GM21723 (cell line): ENCODE data around the gene PPT1.
A peak's percentile ranks its signal among the peaks of the same experiment; 100 is the strongest.

ENCODE experiments used
- ATAC-seq: cut with Tn5 transposase; IDR thresholded peaks from one replicate; pipeline ENCODE4 v1.9.1; 2021; ENCODE audit warnings: mild to moderate bottlenecking, moderate library complexity; ENCODE audit not compliant: unreplicated experiment

The PPT1 gene

DNA sequence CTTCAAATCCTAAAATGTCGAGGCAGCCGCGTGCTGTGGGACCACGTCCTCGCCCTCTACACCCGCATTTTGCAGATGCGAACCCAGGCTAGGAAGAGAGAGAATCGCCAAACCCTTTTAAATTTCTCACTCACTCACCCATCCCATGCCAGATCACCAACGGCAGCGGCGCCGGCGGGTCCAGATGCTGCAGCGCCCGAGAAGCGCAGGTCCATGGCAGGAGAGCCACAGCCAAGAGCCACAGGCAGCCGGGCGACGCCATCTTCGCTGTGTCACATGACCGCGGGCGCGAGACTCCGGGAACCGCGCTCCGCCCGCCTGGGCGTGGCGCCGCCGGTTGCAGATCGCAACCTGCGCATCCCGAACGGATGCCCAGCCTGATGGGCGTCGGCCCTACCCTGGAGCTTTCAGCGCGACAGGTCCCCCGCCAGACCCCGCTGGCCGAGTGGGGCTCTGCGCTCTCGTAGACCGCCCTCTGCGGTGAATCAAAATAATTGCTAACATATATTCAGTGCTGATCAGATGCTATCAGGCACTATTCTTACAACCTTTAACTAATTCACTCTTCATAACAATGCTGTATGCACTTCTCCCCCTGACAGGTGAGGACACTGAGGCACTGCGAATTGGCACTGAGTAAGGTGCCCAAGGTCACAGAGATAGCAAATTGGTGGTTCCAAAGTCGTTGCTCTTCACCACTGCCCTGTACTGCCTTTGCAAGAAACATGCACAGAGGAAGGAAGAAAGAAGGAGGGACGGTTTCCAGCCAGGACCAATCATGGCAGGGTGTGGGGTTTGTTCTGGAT lies at the start of gene PPT1:
Gene PPT1, minus strand, starts transcription at position 276 of the 806 bp plus-strand sequence. Its CDS starts 14 bp downstream, at position 262.
- ATAC-seq: peak; percentile 86

DNA sequence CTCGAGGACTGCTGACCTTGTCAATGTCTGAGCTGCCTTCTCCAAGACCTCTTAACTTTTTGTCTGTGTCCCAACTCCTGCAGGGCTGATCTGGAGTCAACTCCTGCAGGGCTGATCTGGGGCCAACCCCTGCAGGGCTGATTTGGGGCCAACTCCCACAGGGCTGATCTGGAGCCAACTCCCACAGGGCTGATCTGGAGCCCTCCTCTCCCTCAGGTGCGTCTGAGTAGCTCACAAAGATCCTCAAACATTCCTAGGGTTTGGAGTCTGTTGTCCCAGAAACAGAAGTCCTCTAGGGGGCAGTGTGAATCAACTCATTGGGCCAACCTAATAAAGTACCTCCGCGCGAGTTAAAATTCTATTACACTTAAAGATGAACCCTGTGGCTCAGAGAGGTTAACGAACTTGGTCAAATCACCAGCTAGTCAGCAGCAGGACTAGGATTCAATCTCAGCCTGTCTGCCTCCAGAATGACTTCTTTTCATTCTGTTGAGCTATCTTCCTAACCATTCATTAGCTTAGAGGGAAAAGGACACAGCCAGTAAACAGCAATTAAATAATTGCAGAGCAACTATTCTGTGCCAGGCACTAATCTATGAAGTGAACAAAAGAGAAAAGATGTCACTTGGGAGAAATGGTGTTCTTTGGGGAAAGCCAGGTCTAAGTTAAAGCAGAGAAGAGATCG lies 47.0 kb upstream of the PPT1 start:
- ATAC-seq: no peak

DNA sequence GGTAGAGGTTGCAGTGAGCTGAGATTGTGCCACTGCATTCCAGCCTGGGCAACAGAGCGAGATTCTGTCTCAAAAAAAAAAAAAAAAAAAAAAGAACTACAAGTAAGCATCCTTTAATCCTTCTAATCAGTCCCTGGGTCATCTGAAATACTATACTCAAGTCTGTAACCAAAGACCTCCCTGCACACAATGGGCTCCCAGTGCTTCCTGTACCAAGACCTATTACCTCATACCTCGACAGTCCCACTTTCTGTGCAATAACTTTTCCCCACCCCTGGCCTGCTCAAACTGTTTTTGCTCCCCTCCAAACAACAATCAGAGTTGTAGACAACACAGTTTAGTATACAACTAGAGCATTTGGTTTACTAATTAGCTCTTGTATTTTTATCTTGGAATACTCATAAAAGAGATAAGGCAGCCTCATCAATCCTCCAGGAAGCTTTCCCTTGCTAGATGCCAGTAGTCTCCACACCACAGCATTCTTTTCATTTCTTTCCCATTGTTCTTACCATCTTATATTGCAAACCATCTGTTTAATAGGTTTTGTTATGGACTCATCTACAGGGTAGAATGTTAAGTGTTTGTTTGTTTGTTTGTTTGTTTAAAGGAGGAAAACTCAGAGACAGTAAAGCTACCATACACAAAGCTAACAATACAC lies 45.0 kb upstream of the PPT1 start:
- ATAC-seq: no peak

DNA sequence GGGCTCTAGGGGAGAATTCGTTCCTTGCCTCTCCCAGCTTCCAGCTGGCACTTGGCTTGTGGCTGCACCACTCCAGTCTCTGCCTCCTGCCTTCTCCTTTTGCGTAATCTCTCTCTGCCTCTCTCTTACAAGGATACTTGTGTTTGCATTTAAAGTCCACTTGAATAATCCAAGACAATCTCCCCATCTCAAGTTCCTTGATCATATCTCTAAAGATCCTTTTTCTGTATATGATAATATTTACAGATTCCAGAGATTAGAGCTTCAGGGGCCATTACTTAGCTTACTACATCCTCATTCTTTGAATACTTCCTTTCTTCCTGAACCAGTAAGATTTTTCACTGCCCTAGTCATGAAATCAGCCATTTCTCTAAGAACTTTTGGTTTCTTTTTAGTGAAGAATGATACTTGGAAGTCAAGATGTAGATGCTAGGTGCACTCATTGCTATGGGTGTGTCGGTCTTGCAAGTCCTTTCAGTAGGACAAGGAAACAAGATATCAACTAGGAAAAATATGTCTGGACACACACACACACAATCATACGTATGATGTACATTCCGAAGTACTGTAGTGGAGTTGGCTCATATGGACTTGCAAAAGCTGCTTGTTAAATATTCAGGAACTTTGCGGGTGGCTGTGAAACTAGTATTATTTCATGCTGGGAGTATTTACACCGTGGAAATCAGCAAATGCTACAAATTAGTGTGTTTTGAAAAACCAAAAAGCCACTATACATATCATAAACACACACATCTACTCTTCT lies 43.3 kb upstream of the PPT1 start:
- no peak for ATAC-seq

DNA sequence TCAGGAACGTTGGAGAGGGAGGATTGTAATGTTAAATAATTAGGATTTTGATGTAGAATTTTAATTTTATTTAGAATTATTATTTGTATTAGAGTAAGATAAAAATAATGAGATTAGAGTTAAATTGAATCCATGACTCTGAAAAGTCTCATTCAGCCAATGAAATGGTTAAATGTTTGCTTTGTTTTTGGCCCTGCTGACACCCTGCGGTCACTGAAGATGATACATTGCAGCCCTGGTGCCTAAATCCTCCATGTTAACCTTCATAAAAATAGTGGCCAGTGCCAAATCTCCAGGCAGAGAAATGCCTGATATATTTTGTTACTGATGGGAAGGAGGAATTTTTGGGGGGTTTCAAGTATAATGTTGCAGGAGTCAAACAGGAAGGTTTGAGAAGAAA lies 36.8 kb upstream of the PPT1 start:
- no peak for ATAC-seq

DNA sequence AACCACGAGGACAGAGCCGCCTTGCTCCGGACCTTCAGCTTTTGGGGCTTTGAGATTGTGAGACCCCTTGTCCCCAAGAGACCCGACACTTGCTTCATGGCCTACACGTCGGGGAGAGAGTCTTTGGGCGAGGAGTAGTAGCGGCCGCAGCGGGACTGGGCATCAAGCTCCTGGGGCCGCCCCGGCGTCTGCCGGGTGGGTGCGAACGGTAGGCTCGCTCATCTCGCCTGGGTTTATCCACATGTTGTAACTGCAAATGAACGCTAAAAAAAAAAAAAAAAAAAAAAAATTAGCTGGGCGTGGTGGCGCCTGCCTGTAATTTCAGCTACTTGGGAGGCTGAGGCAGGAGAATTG lies 36.2 kb upstream of the PPT1 start:
- no peak for ATAC-seq

DNA sequence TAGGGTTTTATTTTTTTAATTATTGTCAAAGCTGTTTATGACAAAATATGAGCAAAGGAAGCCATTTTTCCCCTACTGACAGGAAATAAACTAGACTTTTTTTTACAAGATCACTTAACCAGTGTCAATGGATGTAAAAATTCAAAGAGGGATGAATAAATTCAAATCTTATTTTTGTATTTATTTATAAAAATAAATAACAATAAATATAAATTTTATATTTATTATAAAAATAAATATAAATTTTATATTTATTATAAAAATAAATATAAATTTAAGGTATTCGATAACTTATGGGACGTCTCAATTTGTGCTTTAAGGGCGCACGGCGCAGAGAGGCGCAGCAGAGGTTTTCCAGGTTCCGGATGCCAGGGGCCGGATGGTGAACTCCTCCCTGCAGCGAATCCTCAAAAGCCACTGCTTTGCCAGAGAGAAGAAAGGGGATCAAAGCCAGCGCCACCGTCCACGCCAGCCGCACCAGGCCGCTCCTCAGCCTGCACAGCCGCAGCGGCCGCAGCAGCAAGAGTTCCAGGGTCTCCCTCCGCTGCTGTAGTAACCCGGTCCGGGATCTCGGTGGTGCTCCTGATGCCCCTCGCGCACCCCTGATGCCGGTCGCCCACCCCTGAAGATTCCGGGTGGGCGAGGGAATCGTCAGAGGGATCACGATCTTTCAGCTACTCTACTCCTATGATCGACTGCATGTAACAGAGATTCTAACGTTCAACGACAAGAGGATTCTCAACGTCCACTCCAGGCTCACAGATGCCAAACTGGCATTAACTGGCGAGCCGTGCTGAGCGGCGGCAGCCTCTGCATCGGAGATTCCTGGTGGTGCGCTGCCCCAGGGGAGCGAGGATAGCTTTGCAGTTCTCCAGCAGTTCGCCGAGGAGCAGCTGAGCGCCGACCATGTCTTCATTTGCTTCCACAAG lies 35.6 kb upstream of the PPT1 start:
- ATAC-seq: no peak

DNA sequence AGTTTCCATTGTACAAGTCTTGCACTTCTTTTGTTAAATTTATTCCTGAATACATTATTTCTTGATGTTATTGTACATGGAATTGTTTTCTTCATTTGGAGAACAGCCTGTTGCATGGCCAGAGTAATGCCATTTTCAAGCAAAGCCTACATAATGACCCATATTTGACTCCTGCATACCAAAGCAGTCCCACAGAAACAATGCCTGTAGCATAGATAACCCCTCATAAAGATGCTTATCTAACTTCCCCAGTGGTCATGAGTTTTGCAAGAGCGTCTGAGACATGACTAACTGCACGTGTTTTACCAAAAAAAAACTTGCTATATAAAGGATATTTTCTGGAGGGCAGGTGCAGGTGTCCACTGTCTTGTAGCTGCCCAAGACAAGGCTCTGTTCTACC lies 33.8 kb upstream of the PPT1 start:
- ATAC-seq: no peak

DNA sequence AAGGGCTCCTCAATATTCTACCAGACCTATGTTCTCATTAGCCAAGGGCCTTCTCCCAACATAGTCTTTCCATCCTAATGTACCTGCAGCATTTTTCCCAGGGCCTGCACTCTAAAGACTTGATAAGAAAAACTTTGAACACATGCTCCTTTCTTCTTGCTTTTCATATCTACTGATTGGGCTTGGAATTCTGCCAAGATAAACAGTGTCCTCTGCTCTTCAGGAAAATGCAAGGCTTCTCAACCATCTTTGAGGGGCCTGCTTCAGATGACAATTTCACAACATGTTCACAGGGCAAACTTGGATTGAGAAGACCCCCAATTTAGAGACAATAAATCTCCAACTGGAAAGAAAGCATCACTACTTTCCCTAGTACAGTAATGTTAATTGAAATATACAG lies 25.8 kb upstream of the PPT1 start:
- ATAC-seq: no peak

DNA sequence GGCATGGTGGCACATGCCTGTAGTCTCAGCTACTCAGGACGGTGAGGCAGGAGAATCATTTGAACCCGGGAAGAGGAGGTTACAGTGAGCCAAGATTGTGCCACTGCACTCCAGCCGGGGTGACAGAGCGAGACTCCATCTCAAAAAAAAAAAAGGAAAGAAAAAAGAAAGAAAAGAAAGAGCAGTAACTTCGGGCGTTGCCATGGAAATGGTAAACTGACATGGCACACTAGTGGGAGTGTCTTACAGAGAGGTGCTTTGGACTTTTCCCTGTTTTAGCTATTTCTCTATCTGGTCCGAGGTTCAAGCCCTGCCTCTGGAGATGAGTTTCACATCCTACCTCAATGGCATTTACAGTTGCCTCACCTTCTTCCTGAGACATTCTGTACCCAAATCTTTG lies 23.1 kb upstream of the PPT1 start:
- ATAC-seq: no peak

DNA sequence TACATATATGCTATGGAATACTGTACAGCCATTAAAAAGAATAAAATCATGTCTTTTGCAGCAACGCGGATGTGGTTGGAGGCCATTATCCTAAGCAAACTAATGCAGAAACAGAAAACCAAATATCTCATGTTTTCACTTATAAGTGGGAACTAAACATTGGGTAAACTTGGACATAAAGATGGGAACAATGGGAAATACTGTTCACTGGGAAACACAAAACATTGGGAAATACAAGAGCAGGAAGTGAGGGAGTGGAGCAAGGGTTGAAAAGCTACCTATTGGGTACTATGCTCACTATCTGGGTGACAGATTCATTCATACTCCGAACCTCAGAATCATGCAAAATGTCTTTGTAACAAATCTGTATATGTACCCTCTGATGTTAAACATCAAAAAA lies 17.3 kb upstream of the PPT1 start:
- no peak for ATAC-seq

DNA sequence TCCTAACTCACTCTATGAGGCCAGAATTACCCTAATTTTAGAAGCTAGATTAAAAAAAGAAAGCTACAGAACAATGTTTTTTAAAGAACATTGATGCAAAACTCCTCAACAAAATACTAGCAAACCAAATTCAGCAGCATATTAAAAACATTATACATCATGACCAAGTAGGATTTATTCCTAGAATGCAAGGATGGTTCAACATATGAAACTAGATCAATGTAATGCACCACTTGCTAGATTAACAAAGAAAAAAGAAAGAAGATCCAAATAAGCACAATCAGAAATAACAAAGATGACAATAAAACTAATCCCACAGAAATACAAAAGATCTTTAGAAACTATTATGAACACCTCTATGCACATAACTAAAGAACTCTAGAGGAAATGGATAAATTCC lies 13.3 kb upstream of the PPT1 start:
- ATAC-seq: no peak

DNA sequence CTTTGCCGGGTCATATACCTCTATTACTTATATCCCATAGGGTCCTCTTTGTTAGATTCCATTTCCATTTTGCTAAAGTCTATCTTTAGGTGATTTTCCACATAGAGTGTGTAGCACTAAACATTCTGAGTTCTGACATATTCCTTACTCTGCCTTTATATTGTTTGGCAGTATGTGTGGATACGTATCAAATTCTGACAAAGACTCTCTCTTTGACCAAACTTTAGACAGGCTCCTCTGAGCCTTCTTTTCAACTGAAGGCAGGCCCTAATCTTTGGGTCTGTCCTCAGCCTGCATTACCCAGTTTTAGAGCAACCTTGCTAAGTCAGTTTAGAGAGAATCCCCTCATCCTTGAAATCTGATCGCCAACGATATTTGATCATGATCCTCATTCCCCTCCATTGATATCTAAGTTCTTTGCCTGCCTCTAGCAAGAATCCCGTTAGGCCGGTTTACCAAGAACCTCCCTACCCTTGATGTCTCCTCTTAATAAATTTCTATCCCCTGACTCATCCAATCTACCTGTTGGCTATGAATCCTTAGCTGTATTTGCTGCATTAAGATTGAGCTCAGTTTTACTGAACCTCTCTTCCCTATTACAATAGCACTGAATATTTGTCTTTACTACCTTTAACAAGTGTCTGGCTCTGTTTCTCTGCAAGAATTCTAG lies 10.4 kb upstream of the PPT1 start:
- ATAC-seq: no peak

DNA sequence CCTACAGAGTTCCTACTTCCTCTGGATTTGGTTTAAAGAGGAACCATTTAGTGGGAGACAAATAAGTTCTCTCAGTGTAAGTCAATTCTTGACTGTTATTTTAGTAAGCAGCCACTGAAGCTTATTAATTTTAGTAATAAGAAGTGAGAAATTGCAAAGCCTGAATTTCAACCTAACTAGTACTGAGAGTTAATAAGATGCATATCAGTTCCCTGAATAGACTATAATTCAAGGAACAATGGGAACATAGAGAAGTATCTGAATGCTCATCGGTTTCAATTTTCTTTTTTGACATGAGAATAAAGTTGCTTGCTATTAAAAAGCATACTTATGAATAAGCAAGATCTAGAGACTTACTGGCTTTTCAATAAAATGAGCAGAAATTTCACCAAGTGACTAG lies 8.0 kb upstream of the PPT1 start:
- ATAC-seq: no peak

DNA sequence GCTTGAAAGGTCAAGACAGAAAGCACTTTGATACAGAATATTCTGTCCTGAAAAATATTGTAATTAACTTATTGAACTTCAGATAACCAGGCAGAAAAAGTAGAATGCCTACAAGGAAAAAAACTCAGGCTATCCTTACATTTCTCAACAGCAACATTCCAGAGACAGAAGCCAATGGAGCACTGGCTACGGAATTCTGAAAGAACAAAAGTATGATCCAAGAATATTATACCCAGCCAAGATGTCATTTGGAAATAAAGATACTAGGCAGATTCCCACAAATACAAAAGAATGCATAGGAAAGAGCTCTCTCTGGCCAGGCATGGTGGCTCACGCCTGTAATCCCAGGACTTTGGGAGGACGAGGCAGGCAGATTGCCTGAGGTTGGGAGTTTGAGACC lies 5.8 kb upstream of the PPT1 start:
- no peak for ATAC-seq

DNA sequence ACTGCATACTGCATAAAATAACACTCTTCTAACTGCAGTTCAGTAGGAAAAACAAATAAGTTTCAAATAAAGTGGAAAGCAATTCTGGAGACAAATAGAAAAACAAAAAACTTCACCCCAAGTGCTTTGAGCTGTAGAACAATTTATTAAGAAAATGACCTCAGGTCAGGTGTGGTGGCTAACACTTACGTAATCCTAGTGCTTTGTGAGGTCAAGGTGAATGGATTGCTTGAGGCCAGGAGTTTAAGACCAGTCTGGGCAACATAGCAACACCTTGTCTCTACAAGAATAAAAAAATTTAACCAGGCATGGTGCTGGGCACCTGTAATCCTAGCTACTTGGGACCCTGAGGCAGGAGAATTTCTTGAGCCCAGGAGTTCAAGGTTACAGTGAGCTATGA lies 5.0 kb upstream of the PPT1 start:
- no peak for ATAC-seq

DNA sequence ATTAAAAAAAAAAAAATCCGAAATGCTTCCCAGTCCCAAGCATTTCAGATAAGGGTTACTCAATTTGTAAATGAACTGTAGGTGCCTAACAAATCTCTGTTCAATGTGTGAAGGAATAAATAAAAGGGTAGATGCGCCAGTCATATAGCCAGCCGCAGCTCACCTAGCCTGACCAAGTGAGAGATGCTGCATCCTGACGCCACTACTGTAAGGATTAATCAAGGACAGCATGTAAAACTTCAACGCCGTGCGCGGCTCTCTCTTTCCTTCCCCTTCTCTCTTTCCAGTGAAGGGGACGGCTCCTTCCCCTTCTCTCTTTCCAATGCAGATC lies 441 bp downstream of the PPT1 start:
- ATAC-seq: peak; percentile 27

DNA sequence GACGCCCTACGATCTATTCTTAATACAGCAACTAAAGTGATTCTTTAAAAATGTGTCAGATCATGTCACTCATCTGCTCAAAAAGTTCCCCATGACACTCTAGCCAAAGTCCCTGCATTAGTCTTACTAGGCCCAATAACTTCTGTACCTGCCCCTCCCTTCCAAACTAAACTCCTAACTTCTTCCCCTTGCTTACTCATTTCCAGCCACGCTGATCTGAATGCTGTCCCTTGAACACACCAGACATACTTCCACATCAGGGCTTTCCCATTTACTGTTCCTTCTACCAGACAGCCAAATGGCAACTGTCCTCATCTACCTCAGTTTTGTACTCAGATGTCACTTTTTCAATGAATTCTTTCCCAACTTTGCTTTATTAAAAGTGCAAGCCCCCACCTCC lies 1.2 kb downstream of the PPT1 start:
- no peak for ATAC-seq

DNA sequence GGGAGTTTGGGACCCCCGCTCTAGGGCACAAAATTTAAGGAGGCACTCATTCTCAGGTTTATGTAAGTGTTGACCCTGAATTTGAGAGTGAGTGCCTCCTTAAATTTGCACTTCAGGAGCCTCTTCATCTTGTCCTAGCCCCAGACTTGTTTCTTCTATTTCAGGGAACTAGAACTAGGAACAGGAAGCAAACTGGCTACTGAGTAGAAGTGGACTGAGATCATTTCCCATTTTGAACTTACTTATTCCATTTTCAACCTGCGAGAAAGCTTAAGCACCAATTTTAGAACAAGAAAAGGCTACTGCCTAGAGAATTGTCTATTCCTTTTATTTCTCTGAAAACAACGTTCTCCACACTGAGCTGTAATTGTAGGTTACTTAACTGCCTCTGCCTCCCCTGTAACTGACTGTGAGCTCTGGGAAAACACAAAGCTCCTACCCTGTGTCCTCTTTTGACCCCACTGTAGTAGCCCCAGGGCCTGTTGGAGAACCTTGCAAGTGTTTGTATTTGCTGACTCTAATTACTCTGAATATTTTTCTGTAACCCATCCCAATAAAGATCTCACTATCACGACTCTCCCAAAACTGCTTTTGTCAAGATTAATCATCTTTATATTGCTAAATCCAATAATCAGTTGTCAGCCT lies 2.5 kb downstream of the PPT1 start:
- ATAC-seq: no peak
